NCI-H2081 treated with DMSO at 0.1 percent for 48 hours (cell line): ENCODE data around the gene C19orf73.
"Not testable (repeated sequence)": the region's sequence is repeated elsewhere in the genome, so short reads cannot be mapped to it uniquely, and the experiment has no call there.

Experiments
- DNase-seq: peaks from one replicate; lab custom pipeline; 2025; lab: John Stamatoyannopoulos, UW

C19orf73 gene

DNA sequence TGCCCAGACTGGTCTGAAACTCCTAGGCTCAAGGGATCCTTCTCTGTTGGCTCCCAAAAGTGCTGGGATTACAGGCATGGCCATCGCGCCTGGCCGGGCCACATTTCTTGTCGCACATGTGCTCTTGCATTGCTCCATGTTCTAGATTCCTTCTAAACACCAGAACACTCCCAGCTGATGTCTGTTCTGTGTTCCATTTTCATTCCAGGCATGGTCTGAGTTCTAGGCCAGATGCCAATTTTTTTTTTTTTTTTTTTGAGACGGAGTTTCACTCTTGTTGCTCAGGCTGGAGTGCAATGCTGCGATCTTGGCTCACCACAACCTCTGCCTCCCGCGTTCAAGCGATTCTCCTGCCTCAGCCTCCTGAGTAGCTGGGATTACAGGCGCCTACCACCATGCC lies 2.9 kb upstream of the C19orf73 start:
- DNase-seq, result not testable (repeated sequence)

DNA sequence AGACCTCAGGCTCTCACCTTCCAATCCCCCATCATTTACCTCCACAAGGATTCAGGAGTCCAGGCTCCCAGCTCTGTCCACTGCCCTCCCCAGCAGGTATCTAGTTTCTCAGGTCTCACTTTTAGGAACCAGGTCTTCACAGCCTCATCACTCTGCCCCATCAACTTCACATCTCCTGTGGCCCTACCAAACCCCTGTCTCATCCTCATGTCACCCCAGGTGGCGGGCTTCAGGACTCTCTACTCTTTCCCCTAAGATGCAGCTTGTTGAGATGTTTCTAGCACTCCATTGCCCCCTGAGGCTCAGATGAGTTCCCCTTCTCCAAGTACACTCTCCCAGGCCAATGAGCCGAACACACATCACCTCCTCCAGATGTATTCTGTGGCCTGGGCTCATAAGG lies 1.9 kb upstream of the C19orf73 start:
- DNase-seq, result no peak

DNA sequence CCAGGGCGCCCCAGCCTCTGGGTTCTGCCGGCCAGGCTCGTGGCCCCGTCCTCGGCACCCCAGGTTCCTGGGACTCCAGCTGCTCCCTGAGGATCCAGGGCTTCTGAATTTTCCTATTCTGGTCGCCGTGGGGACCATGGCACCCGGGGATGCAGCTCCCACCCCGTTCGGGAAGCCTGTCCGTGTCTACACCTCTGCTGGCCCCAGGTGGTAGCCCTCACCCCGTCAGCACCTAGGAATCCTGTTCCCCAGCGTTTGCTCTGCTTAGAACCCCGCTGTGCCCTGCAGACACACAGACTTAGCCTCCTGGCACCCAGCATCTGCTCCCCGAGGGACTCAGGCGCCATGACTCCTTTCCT lies 1.4 kb upstream of the C19orf73 start:
- DNase-seq, result no peak

DNA sequence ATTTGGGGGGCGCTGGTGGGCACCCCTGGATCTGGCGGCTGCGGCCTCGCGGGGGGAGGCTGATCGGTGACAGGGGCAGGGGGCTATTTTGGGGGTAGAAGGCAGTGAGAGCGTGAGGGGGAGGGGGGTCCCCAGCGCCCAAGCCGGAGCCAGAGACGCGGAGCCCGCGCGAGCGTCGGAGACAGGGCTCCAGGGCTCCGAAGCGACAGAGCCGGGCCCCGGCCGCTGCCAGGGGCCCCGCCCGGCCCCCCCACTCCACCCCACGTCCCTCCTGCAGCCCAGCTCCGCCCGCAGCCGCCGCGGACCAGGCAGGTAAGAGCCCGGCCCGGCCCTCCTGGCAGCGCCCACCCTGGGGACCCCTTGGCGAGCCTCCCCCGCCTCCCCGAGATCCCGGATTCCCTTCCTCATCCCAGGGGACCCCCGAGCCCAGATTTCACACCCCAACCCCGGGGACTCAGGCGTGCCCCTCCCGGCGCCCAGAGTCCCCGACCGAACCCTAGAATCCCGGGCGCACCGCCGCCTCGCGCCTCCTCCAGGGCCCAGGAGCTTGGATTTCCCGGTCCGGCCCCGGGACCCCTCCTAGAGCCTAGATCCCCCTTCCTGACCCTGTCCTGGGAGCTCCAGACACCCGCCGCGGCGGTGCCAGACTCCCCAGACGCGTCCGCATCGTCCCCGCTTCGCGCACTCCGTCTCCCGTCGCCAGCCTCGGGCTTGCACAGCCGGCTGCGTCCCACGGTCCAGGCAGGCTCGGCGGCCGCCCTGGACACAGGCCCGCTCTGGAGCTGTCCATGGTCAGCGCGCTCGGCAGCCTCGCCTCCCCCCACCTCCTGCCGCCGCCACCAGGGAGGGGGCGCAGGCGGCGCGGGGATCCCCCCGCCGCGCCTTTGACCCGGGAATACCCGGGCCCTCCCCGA lies 725 bp upstream of the C19orf73 start, which contains the start of gene PPFIA3:
Gene PPFIA3 (plus strand): TSS at position 134 of the 914 bp plus-strand sequence. CDS start 8,330 bp downstream, outside the sequence.
- no peak for DNase-seq

DNA sequence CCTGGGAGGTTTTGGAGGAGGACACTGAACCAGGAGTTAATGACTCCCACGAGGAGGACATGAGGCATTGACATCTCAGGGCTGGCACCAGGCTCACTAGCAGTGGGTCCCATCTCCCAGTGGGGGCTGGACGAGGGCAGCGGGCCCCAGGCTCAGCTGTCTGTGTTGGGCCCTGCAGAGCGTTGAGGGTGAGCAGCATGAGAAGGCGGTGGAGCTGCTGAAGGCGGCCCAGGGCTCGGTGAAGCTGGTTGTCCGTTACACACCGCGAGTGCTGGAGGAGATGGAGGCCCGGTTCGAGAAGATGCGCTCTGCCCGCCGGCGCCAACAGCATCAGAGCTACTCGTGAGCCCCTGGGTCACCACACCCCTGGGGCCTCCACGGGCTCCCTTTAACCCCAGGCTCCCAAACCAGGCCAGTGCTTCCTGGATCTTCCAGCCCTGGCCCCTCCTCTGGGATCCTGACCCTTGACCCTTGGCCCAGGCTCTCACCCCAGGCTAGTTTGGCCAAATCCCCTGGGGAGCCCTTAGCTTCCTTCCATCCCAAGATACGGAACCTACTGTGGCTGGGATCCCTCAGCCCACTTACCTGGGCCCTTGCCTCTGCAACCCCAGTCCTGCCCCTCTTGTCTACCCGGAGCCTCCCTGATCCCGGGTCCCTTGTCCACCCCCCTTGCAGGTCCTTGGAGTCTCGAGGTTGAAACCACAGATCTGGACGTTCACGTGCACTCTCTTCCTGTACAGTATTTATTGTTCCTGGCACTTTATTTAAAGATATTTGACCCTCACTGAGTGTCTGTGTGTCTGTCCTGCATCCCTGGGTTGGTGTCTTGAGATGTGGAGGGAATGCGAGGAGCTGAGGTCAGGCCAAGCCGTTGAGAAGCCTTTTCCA lies 1.0 kb downstream of the C19orf73 start:
- DNase-seq, result no peak

DNA sequence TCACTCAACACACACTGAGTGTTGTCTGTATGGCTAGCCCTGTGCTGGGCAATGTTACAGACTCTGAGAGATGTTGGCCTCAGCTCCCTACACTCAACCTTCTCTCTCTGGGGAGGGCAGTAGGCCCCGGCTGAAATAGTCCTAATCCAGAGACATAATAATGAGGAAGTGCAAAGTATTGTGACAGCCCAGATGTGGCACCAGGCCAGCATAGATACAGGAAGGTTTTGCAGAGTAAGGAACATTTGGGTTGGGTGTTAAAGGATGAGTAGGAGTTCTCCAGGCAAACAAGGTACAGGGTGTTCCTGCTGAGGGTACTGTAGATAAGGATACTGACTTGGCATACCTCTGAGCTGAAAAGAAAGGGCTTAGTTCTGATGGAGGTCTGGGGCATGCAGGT lies 2.4 kb downstream of the C19orf73 start:
- no peak for DNase-seq

DNA sequence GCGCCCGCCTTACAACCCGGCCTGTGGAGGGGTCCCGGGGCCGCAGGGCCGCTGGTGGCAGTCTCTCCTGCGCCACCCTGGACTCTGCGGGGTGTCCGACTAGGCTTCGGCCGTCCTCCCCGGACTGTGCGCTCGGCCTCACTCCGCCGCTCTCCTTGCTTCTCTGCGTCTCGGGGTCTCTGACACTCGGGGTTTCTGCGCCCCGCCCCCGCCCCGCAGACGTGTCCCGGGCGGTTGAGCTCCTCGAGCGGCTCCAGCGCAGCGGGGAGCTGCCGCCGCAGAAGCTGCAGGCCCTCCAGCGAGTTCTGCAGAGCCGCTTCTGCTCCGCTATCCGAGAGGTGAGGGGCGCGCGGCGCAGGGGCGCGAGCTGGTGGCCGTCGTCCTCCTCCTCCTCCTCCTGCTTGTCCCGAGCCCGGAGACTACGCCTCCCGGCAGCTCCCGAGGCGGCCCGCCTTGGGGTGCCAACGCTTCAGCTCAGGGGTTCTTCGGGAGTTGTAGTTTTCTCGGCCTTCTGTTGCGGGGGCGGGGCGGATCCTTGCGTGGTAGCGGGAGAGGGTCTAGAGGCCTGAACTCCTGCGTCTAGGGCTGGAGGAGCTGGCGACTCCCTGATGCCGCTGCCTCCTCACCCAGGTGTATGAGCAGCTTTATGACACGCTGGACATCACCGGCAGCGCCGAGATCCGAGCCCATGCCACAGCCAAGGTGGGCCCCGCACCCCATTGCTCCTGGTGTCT lies 4.1 kb downstream of the C19orf73 start:
- DNase-seq, result no peak

DNA sequence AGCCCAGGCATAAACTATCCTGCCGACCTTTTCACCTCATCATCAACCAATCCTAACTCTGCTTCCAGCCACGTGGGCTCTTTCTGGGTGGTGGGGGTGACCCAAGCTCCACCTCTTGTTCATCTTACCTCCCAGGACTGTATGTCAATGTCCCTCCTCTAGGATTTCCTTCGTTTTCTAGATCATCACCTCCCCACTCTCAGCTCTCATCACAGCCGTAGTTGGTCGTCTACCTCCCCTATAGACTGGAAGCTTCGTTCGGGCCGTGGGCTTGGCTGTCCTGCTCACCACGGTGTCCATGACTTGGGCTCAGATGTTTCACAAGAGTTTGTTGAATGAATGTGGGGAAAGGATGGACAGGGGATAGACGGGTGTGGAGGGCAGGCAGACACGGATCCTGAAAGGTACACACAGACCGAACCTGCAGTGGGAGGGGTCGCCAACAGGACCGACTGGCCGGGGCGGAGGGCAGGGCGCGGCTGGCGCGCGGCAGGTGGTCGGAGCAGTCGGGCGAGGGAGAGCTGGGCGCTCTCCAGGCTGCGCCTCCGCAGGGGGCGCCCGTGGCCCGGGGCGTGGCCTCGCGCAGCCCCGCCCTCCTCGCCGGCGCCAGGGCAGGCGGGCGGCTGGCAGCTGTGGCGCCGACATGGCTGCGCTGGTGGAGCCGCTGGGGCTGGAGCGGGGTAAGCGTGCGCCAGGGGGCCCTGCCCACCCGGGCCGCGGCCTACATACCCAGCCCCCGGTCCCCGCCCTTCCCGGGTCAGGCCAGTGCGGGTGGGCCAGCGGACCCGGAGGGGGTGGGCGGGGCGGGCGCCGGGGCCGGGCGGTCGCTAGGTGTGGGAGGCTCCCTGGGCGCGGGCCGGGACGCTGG lies 4.9 kb downstream of the C19orf73 start, which contains the start of gene LIN7B:
Gene LIN7B (plus strand): TSS at position 609 of the 868 bp plus-strand sequence. CDS start 35 bp downstream, at position 644.
- DNase-seq, result no peak

DNA sequence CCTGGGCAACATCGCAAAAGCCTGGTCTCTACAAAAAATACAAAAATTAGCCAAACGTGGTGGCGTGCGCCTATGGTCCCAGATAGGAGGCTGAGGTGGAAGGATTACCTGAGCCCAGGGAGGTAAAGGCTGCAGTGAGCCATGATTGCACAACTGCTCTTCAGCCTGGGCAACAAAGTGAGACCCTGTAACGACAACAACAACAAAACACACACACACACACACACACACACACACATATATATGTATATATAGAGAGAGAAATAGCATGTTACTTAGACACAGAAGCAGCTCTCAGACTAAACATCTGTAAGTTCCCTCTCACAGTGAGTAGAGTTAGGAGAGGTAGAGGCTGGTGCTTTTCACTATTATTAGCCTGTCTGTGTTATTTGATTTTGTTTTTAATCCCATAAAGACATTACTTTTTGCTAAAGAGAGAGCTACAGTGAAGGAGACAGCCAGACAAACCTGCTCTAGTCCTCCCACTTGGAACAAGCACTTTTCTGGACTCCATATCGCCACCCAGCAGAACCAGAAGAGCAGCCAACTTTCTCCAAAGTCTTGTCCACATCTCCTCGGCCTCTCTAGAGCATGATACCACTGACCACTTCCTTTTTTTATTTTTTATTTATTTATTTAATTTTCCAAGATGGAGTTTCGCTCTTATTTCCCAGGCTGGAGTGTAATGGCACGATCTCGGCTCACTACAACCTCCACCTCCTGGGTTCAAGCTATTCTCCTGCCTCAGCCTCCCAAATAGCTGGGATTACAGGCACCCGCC lies 7.5 kb downstream of the C19orf73 start:
- DNase-seq, result no peak

DNA sequence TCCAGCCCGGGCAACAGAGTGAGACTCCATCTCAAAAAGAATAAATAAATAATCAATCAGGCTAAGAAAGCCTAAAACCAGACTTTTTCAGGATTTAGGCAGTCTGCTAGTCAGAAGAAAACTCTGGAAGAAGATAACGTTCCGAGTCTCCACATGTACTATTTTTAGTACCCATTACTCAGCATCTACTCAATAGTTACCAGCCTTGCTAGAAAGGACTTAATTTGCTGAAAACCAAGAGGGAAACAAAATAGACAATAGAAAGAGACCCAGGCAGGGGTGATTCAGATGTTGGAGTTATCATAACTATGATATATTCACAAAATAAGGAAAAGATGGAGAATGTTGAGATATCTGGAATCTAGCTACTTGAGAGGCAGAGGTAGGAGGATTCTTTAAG lies 8.4 kb downstream of the C19orf73 start:
- no peak for DNase-seq

DNA sequence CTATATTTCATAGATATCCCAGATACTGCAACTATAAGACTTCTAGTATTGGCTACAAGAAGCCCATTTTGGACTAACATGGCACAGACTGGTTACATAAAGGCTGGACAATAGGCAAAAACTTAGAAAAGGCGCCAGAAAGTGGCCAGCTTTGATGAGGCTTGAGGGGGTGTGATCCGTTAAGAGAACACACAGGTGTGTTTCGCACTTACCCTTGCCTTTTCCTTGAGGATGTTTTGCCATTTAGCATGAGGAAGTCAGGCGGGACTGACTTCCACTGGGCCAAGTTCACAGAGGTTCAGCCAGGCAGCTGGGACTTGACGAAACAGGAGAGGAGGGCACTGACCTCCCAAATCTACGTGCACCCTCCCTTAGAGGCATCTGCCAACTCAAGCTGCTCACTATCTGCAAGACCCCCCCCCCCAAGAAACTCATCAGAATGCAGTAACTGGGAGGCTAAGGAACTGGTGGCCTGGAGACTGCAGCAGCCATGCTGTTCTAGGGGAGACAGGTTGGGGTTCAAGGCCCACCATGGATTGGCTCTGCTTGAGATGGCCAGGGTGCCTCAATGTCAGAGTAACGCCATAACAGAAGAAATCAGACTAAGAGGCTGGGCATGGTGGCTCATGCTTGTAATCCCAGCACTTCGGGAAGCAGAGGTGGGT lies 9.2 kb downstream of the C19orf73 start:
- DNase-seq, result no peak

DNA sequence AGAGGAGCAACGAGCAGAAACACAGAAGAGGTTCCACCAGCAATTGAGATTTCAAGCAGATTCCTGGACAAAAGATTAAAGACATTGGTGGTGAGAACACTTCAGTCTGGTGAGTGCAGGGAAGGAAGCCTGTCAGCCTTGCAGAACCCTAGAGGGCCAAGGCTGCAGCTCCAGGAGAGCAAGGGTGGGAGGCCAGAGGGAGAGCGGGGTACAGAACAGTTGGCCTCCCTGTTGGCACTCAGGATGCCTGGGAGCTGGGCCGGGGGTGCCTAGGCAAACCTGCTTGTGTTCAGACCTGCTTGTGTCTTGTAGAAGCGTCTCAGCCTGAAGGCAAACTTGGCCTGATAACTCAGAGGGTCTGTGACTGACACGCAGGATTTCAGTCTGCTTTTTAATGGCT lies 9.9 kb downstream of the C19orf73 start:
- no peak for DNase-seq

DNA sequence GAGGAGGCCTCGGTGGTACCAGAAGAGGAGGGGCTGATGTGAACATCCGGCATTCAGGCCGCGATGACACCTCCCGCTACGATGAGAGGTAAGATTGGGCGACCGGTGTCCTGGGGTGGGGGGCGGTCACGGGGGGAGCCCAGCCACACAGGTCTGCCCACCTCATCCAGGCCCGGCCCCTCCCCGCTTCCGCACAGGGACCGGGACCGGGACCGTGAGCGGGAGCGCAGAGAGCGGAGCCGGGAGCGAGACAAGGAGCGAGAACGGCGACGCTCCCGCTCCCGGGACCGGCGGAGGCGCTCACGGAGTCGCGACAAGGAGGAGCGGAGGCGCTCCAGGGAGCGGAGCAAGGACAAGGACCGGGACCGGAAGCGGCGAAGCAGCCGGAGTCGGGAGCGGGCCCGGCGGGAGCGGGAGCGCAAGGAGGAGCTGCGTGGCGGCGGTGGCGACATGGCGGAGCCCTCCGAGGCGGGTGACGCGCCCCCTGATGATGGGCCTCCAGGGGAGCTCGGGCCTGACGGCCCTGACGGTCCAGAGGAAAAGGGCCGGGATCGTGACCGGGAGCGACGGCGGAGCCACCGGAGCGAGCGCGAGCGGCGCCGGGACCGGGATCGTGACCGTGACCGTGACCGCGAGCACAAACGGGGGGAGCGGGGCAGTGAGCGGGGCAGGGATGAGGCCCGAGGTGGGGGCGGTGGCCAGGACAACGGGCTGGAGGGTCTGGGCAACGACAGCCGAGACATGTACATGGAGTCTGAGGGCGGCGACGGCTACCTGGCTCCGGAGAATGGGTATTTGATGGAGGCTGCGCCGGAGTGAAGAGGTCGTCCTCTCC lies 11.1 kb downstream of the C19orf73 start:
- DNase-seq, result no peak

DNA sequence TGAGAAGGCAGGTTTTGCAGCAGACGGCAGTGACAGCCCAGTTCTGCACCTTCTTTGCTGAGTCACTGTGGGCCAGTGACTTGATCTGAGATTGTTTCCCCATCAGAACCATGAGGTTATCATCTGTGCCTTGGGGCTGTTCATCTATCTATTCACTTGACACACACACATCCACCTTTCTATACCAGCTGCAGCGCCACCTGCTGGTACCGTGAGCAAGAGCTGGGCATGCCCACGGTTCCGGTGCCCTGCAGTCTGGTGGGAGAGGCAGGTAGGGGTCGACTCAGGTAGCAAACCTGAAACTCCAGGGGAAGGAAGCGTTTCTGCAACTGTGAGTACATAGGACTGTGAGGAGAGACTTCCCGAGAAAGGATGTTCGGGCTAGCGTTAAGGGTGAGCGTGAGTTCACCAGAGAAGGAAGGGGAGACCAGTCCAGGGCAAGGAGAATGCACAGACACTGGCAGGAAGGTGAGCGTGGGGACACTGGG lies 12.3 kb downstream of the C19orf73 start:
- no peak for DNase-seq

DNA sequence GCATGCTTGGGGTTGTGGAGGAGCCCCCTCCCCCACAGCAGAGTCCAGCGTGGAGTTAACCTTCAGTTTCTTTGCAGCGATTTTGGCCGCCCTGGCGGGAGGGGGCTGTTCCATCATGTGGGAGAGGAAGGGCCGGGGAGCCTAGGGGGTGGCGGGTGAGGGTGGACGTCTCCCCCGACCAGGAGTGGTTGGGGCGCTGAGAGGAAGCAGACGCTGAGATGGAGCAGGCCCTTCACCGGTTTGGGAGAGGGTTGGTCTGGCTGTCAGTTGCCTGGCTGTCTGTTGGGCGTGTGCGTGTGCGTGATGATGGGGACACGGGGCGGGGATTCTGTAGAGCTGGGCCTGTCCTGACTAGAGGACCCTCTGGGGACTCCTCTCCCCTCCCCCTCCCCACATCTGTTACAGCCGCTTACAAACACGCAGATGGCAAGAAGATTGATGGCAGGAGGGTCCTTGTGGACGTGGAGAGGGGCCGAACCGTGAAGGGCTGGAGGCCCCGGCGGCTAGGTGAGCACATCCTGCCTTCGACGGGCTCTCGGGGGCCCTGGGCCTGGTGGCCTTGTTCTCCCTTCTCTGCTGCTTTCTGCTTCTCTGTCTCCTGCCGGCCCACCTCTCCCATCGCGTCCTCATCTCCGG lies 14.6 kb downstream of the C19orf73 start:
- no peak for DNase-seq

DNA sequence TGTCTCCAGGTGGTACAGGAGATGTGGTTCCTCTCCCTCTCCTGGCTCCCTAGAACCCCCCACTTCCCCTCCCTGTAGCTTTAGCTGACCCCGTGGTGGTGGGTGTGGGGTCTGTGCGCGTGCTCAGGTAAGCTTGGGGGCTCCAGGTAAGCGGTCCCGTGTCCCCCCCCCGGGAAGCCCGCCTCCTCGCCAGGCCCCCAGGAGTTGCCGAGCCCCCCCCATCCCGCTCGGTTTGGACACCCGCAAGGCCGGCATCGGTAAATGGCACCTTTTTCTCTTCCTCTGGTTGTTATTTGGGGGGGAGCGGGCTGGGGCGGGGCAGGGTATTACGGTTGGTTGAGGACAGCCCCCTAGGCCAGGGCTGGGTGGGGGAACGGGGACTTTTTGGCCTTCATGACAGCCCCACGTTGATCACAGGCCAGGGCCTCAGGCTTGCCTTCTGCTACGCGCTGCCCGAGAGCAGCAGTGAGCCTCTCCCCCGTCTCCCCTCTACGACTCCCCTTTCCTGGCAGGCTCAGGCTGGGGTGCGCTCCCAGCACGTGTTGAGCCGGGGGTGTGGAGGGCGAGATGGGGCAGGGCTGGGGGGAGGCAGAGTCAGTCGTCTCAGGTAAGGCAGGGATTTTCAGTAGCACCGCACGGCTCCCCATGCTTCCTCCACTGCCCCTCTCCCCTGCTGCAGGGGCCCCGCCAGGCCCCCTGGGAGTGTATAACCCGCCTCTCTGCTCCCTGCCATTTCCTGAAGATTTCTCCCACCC lies 15.4 kb downstream of the C19orf73 start:
- no peak for DNase-seq

DNA sequence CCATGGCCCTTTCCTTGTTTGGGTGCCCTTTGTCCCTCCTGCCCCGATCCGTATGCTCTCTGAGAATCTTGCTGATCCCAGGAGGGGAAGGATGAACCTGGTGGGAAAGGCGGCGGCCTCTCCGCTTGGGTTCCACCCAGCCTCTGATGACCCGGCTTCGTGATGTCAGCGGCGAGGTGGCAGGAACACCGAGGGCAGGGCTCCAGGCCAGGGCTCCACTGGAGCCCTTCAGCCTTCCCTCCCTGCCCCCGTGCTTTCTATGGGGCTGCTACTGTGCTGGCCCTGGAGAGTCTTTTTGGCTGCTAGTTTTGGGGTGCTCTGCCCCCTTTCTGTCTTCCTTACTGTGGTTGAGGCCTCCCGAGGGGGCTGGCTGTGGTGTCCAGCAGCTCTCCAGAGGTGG lies 16.6 kb downstream of the C19orf73 start:
- no peak for DNase-seq
